GM19099 (cell line): ENCODE data around the gene BPI.

Source experiments
- POLR2A ChIP-seq: IDR thresholded peaks from 3 replicates; pipeline ENCODE4 v1.6.1; 2011; ENCODE audit warnings: low read depth; ENCODE audit not compliant: insufficient read length; ENCODE audit errors: extremely low read depth

Gene BPI

GRCh38 chr20:38271608-38272120, 32.3 kb upstream of the BPI start:
- no peak for TF ChIP-seq POLR2A

GRCh38 chr20:38272398-38272797, 31.6 kb upstream of the BPI start:
- TF ChIP-seq POLR2A: no peak

- TF ChIP-seq POLR2A: no peak
Measured at GRCh38 chr20:38272961-38273360, 31.0 kb upstream of the BPI start.

GRCh38 chr20:38275815-38276550, 28.0 kb upstream of the BPI start:
- TF ChIP-seq POLR2A: no peak

- TF ChIP-seq POLR2A: no peak
Measured at GRCh38 chr20:38277285-38277684, 26.7 kb upstream of the BPI start.

GRCh38 chr20:38277691-38278090, 26.3 kb upstream of the BPI start:
- no peak for TF ChIP-seq POLR2A

GRCh38 chr20:38278131-38278530, 25.8 kb upstream of the BPI start:
- no peak for TF ChIP-seq POLR2A

- TF ChIP-seq POLR2A: no peak
Measured at GRCh38 chr20:38278763-38279162, 25.2 kb upstream of the BPI start.

GRCh38 chr20:38283236-38283635, 20.7 kb upstream of the BPI start:
- no peak for TF ChIP-seq POLR2A

GRCh38 chr20:38284893-38285444, 19.0 kb upstream of the BPI start:
- TF ChIP-seq POLR2A: no peak

GRCh38 chr20:38286586-38287531, 17.1 kb upstream of the BPI start:
- no peak for TF ChIP-seq POLR2A

- no peak for TF ChIP-seq POLR2A
Measured at GRCh38 chr20:38290829-38291814, 12.8 kb upstream of the BPI start.

- no peak for TF ChIP-seq POLR2A
Measured at GRCh38 chr20:38291966-38292365, 12.0 kb upstream of the BPI start.

GRCh38 chr20:38293491-38294065, 10.4 kb upstream of the BPI start:
- no peak for TF ChIP-seq POLR2A

GRCh38 chr20:38294076-38294591, 9.8 kb upstream of the BPI start:
- no peak for TF ChIP-seq POLR2A
